ENCODE data around the gene STXBP6.

The STXBP6 gene

DNA sequence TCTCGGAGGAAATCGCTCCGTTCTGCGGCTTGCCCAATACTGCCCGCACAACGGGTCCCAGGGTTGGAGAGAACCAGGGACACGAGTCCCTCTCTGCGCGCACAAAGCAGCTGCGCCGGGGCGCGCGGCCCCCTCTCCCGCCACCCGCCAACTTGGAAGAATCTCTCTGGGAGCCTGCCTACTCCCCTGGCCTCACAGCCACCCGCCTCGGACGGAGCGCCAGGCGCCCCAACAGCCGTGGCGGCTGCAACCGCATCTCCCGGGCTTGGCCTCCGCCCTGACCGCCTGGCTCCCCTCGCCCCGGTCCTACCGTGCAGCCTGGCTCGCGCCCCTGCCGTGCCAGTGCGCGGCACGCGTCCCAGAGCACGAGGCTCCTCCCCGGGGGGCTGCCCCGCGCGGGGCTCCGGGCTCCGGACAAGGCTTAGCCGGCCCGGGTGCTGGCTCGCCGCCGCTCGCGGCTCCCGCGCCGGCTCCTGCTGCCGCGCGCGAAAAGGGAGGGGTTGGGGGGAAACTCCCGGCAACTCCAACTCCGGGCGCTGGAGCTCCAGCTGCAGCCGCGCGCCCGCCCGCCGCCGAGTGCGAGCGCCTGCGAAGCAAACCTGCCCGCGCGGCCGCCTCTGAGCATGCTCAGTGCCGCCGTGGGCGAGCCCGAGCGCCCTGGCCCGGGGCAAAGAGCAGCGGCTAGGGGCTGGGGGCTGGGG lies at the start of gene STXBP6:
TSS of gene STXBP6 (minus strand) at position 580 of the 701 bp plus-strand sequence. CDS start 75,329 bp downstream, outside the sequence.
- no peak for DNase-seq (ENCODE audit: low read depth)

DNA sequence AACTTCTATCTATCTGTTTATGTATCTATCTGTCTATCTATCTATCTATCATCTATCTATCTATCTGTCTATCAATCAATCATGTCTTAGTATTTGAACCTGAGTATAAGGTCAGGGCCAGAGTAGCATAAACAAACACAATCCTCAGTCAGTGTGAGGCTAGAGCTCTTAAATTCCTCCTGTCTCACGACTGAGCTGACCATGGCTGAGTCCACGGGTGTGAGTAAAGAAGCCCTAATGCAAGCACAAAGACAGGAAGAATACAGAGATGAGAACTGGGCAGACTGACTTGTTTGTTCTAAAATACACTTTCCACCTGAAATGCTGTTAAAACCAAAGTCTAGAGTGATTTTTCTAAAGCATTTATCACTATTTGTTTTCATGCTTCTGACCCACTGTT lies 47.2 kb upstream of the STXBP6 start:
- no peak for DNase-seq (ENCODE audit: low read depth)

DNA sequence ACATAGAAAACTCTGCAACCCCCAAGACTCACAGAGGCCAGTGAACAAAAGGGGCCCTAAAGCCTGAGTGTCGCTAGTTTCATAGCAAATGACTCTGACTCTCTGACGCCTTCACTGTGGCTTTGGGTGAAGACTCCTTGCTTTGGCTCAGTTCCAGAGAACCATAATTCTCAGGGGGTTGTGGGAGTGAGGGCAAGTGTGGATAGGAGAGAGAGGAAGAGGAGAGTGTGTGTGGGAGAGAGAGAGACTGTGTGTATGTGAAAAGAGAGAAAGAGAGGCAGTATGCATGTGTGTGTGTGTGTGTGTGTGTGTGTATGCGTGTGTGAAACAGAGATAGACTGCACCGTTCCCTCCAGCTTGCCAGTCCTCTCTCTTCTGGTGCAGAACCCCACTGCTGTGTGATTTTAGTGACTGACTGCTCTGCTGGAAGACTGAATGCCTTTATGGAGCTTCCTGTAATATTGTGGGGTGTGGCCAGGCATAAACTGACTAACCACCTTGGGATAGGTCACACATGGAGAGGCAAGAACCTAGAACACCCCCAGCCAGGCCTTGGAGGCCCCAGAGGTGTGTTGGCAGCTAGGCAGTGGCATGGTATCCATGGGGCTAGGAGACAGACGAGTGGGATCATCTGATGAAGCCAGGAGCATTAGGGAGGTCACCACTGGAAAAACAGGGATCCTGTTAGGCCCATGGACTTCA lies 45.9 kb upstream of the STXBP6 start:
- DNase-seq (ENCODE audit: low read depth), result no peak

DNA sequence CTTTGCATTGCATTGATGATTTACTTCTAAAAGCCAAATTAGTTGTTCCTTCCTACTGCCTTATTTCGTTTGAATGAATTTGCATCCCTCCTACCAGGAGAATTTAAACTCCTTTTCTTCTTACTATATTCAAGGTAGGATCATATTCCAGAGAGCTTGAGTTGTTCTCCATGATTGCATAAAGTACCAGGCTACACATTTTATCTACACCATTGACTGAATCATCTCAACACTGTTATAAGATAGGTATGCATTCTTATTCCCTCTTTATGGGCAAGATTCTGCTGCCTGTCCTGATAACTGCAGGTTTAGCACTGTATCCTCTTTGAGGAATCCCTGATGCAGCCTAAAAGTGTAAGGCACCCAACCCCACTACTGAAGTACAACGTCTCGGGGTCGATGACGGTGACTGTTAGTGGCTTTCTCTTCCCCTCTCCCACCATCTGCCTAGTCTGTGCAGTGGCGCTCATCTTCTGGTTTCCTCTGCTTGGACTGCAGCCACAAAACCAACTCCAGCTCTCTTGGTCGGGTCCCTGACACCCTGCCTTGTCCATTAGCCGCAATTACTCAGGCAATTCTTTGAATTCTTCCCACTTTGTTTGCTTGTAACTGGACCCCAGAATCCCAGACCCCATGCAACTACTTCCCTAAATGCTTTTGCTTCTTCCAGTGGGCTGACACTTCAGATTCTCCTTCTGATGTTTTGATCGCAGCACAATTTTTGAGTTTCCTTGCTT lies 44.4 kb upstream of the STXBP6 start:
- DNase-seq (ENCODE audit: low read depth), result no peak

DNA sequence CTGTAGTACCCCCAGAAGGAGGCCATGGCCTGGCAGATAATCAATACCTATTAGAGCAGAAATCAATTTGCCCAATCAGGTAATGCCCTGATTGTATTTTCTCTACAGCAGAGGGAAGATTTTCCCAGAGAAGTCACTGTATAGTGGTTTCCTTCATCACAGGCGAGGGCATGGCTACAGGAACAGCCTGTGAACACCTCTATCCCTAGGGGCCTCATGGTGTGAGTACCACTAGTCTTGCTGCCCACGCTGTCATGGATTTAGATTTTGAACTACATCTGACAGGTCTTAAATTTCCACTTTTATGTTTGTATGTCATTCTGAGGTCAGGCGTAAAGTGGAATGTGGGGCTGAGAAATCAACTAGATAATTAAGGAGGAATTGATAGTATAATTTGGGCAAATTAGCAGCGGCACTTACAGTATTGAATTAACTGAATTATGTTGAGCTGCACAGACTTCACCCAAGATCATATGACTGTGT lies 42.4 kb upstream of the STXBP6 start:
- DNase-seq (ENCODE audit: low read depth), result no peak

DNA sequence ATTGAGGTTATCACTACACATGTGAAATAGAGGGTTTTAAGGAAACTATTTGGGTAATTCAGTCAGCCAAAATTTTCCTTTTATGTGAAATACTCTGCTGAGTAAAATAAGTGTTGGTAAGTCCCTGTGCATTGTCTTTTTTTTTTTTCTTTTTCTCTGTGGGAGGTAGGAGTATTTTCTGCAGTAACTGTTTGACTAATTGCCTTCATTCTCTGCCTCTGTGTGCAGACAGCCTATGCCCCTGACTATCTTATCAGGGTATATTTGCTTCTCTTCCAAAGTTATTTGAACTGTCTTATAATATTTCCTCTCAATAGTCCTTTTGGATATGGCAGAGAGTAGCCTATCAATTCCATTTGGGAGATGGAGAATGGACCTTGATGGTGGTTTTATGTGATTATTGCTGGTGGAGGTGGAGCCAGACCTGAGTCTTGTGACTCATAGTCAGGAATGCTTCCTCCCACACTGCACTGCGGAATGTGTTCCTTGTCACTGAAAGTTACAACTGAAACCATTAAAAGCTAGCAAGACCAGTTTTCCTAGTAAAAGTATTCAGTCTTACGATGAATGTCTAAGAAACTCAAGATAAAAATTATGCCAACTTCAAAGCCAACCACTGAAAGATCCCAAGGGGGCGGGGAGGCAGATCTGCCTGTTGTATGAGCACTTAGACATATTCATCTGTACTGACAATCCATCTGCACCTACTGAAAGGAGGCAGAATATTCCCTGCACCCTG lies 40.9 kb upstream of the STXBP6 start:
- no peak for DNase-seq (ENCODE audit: low read depth)

DNA sequence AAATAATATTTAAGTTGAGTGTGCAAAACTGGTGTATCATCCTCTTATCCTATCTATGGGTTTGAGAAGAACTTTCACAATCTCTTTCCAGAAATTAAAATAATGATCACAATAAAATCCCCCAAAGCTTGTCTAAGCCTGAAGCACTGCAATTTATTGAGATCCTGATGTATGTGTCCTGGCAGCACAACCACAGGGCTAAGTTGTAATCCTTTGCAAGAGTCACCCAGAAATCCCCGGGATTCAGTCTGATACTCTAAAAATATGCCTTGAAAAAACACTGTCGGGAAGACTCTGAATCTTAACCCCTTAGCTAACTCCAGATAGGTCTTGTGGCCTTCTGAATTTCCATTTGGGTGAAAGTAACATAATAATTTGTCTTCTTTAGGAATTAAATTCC lies 40.3 kb upstream of the STXBP6 start:
- DNase-seq (ENCODE audit: low read depth), result no peak

DNA sequence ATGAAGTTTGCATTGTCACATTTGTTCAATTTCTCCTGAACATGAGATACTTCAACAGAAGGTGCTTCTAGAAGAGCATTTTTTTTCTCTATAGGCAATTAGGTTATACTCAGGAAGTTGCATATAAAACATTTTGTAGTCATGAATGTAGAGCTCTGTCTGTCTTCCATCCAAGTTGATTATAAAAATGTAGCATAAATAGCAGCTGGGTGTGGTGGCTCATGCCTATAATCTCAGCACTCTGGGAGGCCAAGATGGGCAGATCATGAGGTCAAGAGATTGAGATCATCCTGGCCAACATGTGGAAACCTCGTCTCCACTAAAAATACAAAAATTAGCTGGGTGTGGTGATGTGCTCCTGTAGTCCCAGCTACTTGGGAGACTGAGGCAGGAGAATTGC lies 39.5 kb upstream of the STXBP6 start:
- no peak for DNase-seq (ENCODE audit: low read depth)

DNA sequence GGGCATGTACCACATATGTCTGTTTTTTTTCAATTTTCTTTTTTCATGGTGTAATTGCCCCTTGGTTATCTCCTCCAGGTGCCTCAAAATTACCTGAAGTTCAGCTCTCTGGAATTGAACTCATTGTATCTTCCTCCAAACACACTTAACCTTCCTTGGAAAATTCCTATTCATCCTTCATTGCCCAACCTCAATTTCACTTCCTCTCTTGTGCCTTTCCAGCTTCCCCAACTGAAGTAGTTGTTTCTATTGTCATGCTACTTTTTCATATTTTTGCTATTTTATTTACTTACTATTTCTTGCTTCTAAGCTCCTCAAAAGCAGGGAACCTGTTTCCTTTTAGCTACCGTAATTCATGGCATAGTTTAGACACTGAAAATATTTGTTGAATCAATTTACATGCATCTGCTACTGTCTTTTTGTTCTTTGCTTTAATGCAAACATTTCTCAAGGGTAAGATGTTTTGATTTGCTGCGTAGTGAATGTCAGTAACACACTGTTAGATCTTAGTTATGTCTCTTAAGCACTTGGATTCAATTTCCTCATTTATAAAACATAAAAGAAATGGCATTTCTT lies 37.0 kb upstream of the STXBP6 start:
- no peak for DNase-seq (ENCODE audit: low read depth)

DNA sequence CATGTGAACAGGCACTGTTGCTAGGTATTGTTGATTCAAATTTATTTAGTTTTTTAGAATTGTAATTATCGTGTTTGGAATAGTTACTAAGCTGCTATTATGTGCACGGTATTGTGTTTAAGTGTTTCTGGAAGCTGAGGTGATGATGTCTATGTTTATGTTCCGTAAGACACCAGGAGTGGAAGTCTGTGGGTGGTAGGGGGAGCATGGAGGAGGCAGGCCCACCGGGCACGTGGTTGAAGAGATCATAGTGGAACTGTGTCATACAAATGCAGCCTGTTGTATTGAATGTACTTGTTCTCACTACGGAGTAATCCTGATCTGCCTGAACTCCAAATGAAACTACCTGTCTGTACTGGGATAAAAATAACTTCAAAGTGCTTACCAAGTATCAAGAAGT lies 36.1 kb upstream of the STXBP6 start:
- no peak for DNase-seq (ENCODE audit: low read depth)

DNA sequence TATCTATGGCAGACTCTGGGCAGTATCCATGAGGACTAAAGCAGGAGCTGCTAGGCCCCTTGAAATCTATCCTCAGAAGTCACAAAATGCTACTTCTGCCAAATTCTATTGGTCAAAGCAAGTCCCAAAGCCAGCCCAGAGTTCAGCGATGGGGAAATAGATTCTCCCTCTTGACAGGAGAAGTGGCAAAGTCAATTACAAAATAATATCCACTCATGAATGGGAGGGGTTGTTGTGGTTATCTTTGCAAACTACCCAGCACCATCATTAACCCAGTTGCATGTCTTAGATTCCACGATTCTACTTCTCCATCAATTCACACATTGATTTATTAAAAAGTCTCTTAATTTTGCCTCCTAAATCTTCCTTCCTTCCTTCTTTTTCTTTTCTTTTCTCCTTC lies 30.7 kb upstream of the STXBP6 start:
- DNase-seq (ENCODE audit: low read depth), result no peak

DNA sequence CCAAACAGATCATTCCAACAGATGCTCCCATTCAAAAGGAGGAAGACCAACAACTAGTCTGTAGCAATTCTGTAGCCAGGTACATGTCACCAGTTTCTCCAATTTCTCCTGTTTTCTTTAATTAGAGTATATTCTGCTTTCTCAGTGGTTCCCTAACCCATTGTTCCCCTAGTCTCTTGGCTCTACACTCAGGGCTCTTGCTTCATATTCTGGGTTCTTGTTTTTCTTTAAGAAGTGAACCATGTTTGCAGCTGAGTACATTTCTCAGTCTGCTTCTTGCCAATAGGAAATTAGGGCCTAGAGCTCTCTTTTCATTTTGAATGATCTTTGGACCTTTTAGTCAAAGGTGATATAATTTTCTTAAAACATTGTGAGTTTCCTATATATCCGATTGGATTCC lies 29.4 kb upstream of the STXBP6 start:
- no peak for DNase-seq (ENCODE audit: low read depth)

DNA sequence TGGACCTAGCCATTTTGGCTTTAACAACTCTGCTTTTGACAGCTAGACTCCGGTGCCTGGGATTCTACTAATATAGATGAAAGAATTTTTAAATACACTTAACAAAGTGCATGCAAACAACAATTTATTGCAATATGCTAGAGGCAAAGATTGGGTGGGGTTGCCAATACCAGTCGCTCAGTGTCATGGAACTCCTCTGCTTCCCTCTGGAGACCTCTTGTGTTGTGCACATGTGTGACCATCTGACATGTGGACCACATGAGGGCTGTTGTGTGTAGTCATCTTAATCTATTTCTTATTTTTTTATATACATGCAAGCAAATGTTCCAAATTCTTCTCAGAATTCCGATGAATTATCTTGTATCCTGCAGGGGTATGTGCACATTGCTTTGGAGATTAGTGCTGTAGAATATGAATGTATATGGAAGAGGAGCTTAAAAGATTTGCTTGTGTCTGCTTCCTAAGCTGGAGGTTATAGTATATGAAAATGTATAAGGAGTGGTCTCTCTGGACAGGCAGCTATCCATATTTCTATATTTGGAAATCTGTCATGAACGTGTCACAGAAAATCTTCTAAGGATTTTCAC lies 24.2 kb upstream of the STXBP6 start:
- no peak for DNase-seq (ENCODE audit: low read depth)

DNA sequence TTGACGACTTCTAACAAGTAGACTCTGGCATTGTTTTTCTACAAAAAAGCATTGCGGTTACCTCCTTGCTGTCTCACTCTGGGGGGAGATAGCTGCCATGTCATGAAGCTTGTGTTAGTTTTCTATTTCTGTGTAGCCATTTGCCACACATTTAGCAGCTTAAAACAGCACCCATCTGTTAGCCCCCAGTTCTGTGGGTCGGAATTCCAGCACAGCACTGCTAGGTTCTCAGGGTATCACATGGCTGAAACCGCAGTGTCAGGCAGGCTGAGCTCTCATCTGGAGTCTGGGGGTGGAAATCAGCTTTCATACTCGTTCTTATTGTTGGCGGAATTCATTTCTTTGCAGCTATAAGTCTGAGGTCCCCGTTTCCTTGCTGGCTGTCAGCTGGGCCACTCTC lies 19.9 kb upstream of the STXBP6 start:
- DNase-seq (ENCODE audit: low read depth), result no peak

DNA sequence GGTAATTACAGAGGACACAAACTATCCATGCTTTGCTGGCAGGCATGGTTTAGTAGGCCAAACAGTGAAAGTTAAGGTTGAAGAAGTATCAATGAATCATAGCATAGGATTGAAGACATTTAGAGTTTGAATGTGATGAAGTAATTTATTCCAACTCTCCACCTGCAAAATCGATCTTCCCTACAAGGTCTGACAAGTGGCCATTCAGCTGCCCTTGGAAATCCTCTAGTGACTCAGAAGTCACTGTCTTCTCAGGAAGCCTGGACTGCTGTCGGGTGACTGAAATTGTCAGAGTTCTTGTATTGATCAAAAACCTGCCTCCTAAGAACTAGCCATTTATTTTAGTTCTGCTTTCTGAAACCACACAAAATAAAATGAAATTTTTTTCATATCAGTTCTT lies 17.7 kb upstream of the STXBP6 start:
- no peak for DNase-seq (ENCODE audit: low read depth)

DNA sequence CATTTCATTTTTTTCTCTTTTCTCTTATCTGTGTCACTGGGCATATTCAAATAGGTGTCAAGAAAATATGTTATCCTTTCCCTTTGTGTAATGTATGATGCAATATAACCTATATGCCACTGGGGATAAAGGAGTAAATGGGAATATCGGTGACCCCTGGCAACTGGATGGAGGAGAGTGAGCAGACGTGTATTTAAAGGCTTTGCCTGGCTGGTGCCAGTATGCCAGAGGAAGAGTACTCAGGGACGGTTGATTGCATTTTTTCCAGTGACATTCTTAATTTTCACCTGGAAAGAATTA lies 12.0 kb upstream of the STXBP6 start:
- no peak for DNase-seq (ENCODE audit: low read depth)

DNA sequence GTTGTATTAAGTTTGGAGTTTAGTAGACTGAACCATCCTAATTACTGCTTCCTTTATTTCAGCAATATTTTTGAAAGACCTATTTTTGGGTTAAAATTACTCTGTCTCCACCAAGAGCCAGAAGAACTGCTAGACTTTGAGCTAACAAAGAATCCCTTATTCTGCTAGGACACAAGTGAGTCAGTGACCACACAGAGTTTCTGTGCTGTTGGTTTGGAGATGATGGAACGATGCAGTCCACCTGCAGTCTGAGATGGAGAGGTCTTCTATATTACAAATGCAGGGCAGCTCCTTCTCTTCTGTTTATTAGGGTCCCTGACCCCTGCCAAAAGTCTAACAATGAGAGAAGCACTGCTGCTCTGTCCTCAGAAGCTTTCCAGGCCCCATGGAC lies 6.7 kb upstream of the STXBP6 start:
- DNase-seq (ENCODE audit: low read depth), result no peak

DNA sequence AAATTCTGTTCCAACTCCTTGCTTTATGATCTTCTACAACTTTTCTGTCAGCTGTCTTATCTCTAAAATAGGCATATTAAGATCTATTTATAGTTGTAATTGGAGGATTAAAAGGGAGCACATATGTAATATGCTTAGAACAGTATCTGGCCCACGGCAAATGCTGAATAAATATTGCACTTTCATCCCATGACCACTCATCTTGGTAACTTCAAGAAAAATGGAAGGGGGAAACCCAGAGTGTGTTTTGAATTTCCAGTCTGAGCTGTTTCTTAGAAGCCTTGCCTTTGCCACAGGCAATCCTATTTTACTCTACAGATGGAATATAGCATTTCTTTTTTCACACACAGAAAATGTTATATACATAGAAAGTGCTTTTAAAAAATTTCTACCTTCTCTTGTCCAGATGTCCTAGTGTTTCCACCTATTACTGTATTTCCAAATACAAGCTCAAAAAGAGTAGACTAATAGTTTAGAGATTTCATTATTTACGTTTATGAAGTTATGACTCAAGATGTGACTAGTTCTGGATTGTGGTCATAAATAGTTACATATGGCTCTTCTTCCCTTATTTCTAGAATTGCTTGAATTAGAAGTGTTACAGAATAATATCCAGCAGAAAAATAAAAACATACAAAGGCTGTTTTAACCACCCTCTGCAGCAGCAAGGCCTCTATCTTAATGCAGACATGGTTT lies 6.2 kb upstream of the STXBP6 start:
- no peak for DNase-seq (ENCODE audit: low read depth)

DNA sequence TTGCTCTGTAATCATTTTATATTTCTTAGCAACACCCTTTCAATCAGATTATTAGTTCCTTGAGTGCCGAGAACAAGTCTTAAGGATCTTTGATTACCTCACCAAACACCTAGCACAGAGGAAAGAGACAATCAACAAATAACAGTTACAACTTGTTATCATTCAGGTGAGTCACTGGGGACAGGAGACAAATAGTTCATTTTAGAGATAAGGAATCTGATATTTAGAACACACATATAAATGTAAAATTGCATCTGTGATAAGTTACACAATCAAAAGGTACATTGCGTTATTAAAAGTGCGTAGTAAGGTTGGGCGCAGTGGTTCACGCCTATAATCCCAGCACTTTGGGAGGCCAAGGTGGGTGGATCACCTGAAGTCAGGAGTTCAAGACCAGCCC lies 5.1 kb upstream of the STXBP6 start:
- DNase-seq (ENCODE audit: low read depth), result no peak

DNA sequence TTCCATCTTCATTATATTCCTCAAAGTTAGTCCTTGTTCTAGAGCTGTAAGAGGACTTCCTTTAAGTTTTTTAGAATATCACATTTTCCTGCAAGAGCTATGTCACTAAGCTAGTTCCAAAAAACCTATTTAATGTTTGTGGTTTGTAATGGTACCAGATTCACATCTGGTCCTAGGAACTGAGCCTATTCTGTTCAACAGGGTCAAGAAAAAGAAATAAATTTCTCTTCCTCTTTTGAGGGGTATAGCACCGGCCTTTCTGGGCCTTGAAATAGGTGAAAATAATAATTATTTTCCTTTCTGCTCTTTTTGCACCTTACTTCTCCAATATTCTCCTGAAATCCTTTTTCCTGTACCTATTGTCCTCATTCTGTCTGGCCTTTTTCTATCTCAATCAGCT lies 3.6 kb upstream of the STXBP6 start:
- DNase-seq (ENCODE audit: low read depth), result no peak

DNA sequence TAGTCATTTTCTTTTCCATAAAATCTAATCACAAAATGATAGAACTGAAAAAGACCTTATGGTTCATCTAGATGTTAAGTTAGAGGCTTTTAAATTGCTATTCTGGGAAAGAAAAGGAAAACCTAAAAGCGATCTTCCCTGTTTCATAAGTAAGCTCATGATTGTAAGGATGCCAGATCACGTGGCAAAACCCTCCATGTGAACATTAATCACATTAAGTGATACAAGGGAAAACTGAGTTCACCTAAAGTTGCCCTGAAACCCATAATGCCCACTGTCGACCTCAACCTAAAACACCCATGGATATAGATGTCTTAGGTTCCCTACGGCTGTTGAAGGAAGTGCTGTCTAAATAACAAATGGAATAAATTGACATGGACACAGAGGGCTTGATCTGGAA lies 3.0 kb upstream of the STXBP6 start:
- no peak for DNase-seq (ENCODE audit: low read depth)

Measured in T-helper 22 cell (primary cell).